ENCODE measurements around the gene ROMO1. TPM values are rescaled to one million over a fixed set of nuclear protein-coding genes. Genes with fewer than 3 reads are reported as not detected.

Gene ROMO1
- 514 and 557 TPM in 2 replicates for polyA plus RNA-seq
- polyA minus RNA-seq, result 60.4 and 67.0 TPM in 2 replicates

GRCh38 chr20:35699127-35699956 lies at the start of gene ROMO1, which contains the start of gene NFS1:
ROMO1 (plus strand) TSS chr20:35699405; CDS start chr20:35699633, 228 bp downstream.
NFS1 (minus strand) TSS chr20:35699352; CDS start chr20:35699288, 64 bp downstream.
- Histone ChIP-seq H3K79me2 (replicated peaks; ENCODE audit: insufficient read depth, low read length) (peaks cover 14% of the 10 kb centered on the region), H3F3A (ENCODE audit: insufficient read depth, low read length, poor library complexity, severe bottlenecking) (peaks cover 10% of the 10 kb centered on the region), H3K4me2 (ENCODE audit: low read length) (peak within 1 kb of the TSS; percentile 90), H3K9me3 (ENCODE audit: low read length) (no peaks in the 10 kb centered on the region), H4K20me1 (ENCODE audit: insufficient read depth) (no peaks in the 10 kb centered on the region), H3K27ac (ENCODE audit: low read length) (peak within 1 kb of the TSS; percentile 79), H3K4me3 (ENCODE audit: low read length) (peak within 1 kb of the TSS; percentile 79), H3K9me2 (ENCODE audit: insufficient read depth, low read length) (no peaks in the 10 kb centered on the region), H3K36me3 (ENCODE audit: insufficient read depth, low read length) (peaks cover 5% of the 10 kb centered on the region), H3K27me3 (ENCODE audit: insufficient read depth, low read depth, low read length) (no peaks in the 10 kb centered on the region), H2AFZ (ENCODE audit: low read depth, low read length) (peak within 1 kb of the TSS; percentile 95), H3K9ac (ENCODE audit: low read length) (peak within 1 kb of the TSS; percentile 83)
- TF ChIP-seq MXI1 (conservative IDR thresholded peaks at IDR 0.05; ENCODE audit: poor library complexity, severe bottlenecking), result peak; percentile 94
- TF ChIP-seq POLR2AphosphoS5 (IDR thresholded peaks at IDR 0.05), result peak; percentile 81
- no peak for TF ChIP-seq EP300 (conservative IDR thresholded peaks at IDR 0.05; ENCODE audit: poor library complexity, severe bottlenecking)
- peak; percentile 62 for TF ChIP-seq RAD21 (conservative IDR thresholded peaks at IDR 0.05)
- TF ChIP-seq REST (IDR thresholded peaks at IDR 0.05; ENCODE audit: borderline replicate concordance), result no peak
- peak; percentile 62 for TF ChIP-seq TAF1 (IDR thresholded peaks at IDR 0.05; ENCODE audit: low read depth)
- TF ChIP-seq SMC3 (conservative IDR thresholded peaks at IDR 0.05; ENCODE audit: poor library complexity), result peak; percentile 71
- no peak for TF ChIP-seq EZH2 (IDR thresholded peaks at IDR 0.05; ENCODE audit: borderline replicate concordance, insufficient read depth, low read length, poor library complexity, severe bottlenecking)
- TF ChIP-seq CTCF (IDR thresholded peaks at IDR 0.05; ENCODE audit: poor library complexity, severe bottlenecking), result peak; percentile 67

GRCh38 chr20:35650632-35651031 lies 48.6 kb upstream of the ROMO1 start:
- Histone ChIP-seq H3K36me3 (ENCODE audit: insufficient read depth, low read length) (no peaks in the 10 kb centered on the region), H3K4me3 (ENCODE audit: low read length) (no peak overlapping the region), H4K20me1 (ENCODE audit: insufficient read depth) (no peaks in the 10 kb centered on the region), H2AFZ (ENCODE audit: low read depth, low read length) (no peak overlapping the region), H3K9me2 (ENCODE audit: insufficient read depth, low read length) (no peaks in the 10 kb centered on the region), H3K9me3 (ENCODE audit: low read length) (no peaks in the 10 kb centered on the region), H3K9ac (ENCODE audit: low read length) (no peak overlapping the region), H3K27ac (ENCODE audit: low read length) (no peak overlapping the region), H3K79me2 (replicated peaks; ENCODE audit: insufficient read depth, low read length) (peaks cover 87% of the 10 kb centered on the region), H3F3A (ENCODE audit: insufficient read depth, low read length, poor library complexity, severe bottlenecking) (no peaks in the 10 kb centered on the region), H3K27me3 (ENCODE audit: insufficient read depth, low read depth, low read length) (no peaks in the 10 kb centered on the region), H3K4me2 (ENCODE audit: low read length) (no peak overlapping the region)
- TF ChIP-seq POLR2AphosphoS5 (IDR thresholded peaks at IDR 0.05), result no peak
- TF ChIP-seq MXI1 (conservative IDR thresholded peaks at IDR 0.05; ENCODE audit: poor library complexity, severe bottlenecking), result no peak
- no peak for TF ChIP-seq TAF1 (IDR thresholded peaks at IDR 0.05; ENCODE audit: low read depth)
- no peak for TF ChIP-seq SMC3 (conservative IDR thresholded peaks at IDR 0.05; ENCODE audit: poor library complexity)
- TF ChIP-seq RAD21 (conservative IDR thresholded peaks at IDR 0.05), result no peak
- no peak for TF ChIP-seq EZH2 (IDR thresholded peaks at IDR 0.05; ENCODE audit: borderline replicate concordance, insufficient read depth, low read length, poor library complexity, severe bottlenecking)
- no peak for TF ChIP-seq EP300 (conservative IDR thresholded peaks at IDR 0.05; ENCODE audit: poor library complexity, severe bottlenecking)
- no peak for TF ChIP-seq REST (IDR thresholded peaks at IDR 0.05; ENCODE audit: borderline replicate concordance)
- no peak for TF ChIP-seq CTCF (IDR thresholded peaks at IDR 0.05; ENCODE audit: poor library complexity, severe bottlenecking)

Data from neural cell (in vitro differentiated cells).